CD4-positive, alpha-beta T cell treated with Interferon gamma for 1 hour (primary cell): ENCODE measurements around the gene DSE.

Experiments
- DNase-seq: peaks from one replicate; pipeline ENCODE4 v3.0.0-alpha.2; 2020

DSE gene

DNA sequence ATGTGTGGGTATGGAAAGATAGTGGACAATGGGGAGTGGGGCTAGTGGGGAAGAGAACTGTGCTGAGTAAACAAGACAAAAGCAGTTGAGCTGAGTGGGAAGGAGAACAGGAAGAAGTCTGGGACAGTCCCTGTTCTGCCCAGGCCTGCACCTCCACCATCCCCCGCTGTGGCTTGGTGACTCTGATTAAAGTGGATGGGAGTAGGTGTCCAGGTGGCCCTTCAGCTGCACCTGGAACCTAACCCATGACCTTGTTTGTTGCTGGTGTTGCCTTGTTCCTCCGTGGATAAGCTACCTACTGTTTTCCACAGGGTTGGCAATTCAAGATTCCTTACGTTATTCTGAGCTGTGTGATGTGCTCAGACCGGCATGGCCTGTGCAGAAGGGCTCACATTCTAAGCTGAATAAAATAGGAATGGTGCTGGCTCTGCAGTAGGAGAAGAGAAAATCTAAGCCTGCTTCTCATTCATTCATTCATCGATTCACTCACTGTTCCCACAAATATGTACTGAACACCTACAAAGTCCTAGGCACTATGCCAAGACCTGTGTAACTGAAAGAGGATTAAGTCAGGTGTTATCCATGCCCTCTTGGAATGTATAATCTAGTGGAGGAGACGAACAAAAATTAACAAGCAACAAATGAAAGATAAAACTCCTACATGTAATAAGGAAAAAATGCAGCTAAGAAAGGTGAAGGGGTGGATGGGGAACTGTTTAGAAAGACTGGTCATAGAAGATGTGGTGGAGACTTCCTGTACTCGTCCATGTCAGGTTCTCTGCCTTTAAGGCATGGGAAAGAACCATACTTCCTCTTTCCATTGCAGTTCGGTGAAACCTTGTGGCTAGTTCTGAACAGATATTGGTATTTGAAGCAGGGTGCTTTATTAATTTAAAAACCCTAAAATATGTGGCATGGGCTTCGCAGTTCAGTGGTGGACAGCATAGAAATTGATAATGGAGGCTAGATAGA, 80.3 kb downstream of the DSE start:
- DNase-seq = no peak

DNA sequence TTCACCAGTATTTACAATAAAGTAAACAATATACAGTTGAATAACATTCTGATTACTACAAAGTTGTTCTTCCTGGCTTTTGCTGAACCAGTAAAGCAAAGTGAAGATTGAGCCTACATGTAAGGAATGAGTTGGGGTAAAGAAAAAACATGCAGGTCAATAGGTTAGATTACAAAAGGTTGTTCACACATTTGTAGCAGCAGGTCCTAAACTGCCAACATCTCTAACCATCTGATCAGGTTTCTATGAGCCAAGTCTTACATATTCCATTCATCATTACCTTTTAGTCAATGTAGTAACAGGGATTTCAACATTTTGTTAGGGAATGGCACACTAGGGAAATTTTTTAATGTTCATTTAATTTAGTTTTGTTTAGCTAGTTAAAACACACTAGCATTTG, 81.2 kb downstream of the DSE start:
- DNase-seq = no peak

DNA sequence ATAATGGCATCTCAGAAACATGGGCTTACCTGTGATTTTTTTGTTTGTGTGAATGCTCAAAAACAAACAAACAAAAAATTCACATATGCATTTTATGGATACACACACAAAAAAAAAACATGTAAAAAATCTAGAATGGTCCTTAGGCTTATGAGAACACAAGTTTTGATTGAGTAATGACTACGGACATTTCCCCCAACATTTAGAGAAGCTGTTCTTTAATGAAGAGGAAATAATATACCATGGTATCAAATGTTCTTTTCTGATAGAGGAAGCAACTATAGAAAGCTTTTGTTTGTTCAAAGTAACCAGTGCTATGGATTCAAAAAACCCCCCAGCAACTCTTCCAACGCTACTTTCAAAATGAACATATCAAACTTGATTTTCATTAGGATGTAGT, 81.8 kb downstream of the DSE start:
- DNase-seq = no peak

DNA sequence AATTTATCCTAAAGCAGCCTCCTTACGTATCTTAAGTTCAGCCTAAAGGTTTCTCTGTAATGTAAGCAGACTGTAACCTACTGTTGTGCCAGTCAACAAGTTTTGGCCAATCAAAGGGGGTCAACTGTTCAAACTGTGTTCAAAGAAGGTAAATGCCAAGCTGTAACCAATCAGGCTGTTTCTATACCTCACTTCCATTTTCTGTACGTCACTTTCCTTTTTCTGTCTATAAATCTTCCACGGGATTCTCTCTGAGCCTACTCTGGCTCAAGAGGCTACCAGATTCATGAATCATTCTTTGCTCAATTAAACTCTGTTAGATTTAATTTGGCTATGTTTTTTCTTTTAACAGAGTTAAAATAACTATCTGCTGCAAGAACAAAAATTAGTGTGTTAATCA, 85.4 kb downstream of the DSE start:
- no peak for DNase-seq

DNA sequence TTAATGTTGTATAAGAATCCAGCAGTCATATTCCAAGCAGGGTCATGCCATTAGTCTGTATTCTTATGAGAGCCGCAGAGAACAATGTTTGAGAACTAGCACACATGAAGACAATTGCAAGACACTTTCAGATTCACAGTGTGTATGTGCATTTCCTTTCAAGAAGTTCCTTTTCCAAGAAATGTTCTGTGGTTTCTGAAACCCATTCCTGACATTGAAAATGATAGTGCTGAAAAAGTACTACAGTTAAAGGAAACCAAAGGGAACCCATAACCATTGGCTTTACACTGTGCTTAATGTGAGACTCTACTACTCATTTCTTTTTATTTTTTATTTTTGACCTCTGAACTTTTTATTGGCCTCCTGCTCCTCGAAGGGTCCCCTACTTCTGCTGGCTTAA, 86.2 kb downstream of the DSE start:
- DNase-seq = no peak

DNA sequence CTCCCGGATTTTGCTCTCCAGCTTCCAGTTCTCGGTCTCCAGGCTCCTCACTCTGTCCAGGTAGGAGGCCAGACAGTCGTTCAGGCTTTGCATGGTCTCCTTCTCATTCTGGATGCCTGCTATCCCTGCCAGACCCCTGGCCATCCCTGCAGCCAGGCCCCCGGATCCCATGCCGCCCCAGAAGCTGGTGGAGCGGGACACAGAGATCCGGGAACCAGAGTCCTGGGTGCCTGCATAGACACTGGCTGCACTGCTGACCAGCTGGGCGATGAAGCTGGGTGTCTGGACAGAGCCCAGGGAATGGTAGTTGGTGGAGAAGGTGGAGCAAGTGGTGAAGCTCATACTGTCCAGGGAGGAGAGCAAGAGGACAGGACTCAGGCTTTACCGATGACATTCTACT, 87.5 kb downstream of the DSE start:
- no peak for DNase-seq

DNA sequence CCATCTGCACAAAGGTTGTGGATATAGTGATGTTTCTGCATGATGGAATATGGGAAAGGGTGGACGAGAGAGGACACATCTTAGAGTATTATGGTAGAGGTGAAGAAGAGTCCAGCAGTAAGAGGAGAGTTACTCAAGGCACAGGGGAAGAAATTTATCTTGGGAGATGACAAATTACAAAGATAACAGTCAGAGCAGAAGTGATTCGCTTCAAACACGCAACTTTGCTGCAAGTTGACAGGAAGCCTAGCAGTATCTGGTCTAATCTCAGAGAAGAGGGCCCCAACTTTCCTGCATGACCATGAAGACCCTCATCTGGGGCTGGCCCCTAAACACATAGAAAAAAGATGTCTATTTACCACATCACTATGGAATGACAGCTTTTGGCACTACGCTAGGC, 89.2 kb downstream of the DSE start:
- DNase-seq = no peak

DNA sequence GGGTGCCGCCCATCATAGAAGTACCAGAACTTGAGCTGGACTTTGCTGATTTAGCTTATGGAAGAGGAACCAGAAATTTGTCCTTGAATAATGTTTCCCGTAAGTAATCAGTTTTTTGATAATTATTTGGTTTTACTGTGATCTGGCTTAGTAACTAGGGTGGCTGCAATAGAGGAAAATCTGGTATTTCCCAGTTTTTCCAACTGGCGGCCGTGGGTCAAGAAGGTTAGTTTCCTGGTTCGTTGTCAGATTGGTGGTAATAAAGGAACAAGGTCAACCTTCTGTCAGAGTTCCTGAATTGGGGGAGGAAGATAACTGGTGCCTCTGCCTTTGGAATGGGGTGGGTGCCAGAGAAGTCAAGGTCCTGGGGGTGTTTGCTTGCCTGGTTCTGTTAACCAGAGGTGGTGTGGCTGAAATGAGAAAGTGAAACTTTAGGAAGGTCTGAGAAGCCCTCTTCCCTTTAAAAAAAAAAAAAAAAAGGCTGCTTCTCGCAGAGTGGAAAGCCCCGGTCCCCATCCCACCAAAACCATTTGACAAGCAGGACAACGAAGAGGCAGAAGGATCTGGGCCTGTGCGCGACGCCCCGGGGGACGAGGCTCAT, 90.7 kb downstream of the DSE start, which contains the start of gene CALHM6:
TSS of gene CALHM6 (plus strand) at position 45 of the 601 bp plus-strand sequence. CDS start at position 600, 555 bp downstream.
- no peak for DNase-seq

DNA sequence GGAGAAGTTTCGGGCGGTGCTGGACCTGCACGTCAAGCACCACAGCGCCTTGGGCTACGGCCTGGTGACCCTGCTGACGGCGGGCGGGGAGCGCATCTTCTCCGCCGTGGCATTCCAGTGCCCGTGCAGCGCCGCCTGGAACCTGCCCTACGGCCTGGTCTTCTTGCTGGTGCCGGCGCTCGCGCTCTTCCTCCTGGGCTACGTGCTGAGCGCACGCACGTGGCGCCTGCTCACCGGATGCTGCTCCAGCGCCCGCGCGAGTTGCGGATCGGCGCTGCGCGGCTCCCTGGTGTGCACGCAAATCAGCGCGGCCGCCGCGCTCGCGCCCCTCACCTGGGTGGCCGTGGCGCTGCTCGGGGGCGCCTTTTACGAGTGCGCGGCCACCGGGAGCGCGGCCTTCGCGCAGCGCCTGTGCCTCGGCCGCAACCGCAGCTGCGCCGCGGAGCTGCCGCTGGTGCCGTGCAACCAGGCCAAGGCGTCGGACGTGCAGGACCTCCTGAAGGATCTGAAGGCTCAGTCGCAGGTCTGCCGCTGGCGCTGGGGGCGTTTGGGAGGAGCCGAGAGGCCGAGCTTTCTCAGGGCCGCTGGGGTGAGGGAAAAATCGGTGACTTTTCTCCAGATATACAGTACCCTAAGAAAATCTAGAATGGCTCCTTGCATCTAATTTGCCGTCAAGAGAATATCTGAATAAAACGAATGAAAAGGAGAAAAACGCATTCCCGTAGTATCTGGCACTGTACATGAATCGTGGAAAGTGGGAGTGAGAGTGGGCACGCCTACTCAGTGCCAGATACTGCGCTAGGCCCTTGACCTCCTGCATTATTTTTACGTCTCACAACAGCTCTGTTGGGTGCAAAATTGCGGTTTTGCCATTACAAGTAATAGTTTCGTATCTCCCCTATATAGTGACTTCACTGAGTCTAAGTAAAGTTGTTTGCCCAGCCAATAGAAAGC, 91.5 kb downstream of the DSE start:
- DNase-seq = peak; percentile 62

DNA sequence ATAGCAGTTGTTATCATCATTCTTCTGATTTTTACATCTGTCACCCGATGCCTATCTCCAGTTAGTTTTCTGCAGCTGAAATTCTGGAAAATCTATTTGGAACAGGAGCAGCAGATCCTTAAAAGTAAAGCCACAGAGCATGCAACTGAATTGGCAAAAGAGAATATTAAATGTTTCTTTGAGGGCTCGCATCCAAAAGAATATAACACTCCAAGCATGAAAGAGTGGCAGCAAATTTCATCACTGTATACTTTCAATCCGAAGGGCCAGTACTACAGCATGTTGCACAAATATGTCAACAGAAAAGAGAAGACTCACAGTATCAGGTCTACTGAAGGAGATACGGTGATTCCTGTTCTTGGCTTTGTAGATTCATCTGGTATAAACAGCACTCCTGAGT, 92.6 kb downstream of the DSE start:
- DNase-seq = no peak

DNA sequence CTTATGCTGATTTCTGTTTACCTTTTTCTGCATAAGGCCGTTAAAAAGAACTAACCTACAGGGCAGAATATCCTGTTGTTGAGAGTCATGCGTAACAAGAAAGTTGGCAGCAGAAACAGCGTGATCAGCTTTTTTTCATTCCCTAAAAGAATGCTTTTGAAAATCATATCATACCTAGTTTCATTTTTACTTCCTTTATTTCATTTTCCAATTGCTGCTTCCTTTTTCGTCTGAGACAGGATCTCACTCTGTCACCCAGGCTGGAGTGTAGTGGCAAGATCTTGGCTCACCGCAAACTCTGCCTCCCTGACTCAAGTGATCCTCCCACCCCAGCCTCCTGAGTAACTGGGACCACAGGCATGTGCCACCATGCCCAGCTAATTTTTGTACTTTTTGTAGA, 94.5 kb downstream of the DSE start:
- peak; percentile 25 for DNase-seq

DNA sequence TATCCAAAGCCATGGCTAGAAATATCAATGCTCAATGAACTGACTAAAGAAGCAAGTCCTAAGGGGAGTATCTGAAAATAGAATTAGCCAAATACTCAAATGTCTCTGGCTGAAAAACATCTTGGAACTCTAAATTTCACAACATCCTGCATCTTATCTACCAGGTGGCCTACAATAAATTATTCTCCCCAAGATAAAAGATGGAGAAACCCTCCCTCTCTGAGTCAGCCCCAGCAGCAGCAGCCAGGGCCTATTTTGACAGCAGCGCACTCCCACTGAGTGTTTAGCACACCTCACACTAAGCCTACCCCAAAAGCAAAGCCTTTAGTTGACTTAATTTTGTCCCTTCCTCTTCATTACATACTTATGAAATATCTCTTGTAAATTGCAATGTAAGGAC, 96.3 kb downstream of the DSE start:
- no peak for DNase-seq

DNA sequence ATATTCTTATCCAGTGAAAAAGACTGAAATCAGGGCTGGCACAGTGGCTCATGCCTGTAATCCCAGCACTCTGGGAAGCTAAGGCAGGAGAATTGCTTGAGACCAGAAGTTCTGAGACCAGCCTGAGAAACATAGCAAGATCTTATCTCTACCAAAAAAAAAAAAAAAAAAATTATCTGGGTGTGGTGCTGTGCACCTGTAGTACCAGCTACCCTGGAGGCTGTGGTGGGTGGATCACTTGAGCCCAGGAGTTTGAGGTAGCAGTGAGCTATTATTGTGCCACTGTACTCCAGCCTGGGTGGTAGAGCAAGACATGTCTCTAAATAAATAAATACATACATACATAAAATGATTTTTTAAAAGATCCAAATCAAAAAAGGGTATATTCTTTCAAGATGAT, 96.8 kb downstream of the DSE start:
- no peak for DNase-seq

DNA sequence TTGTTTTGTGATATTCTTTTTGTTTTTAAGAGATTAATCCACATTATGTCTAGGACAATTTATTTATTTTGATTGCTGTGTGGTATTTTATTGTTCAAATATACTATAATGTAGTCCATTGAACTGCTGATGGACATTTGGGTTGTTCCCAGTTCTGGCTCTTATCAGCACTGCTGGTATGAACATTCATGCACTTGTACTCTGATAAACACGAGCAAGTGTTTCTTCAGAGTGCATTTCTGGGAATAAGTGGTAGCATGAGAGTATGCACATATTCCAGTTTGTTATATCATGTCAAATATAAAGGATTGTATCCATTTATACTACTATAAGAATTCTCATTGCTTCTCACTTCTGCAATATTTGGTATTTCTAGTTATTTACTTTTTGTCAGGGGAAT, 97.5 kb downstream of the DSE start:
- no peak for DNase-seq

DNA sequence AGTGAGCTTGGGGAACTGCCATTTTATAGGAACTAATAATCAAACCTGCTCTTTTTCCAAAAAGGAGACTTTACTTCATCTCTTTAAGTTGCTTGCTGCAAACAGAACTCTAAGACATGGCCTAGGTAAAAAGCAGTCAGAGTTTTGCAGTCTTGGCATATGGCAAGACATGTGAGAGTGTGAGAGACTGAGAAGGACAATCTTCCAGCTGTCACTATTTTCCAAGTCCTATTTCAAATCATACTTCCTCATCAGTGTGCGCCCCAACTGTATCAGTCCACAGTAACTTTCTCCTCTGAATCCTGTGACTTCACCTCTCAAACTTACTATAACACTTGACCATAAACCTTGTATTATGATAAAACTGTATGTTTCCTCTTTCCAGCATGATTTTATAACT, 100.8 kb downstream of the DSE start:
- no peak for DNase-seq

DNA sequence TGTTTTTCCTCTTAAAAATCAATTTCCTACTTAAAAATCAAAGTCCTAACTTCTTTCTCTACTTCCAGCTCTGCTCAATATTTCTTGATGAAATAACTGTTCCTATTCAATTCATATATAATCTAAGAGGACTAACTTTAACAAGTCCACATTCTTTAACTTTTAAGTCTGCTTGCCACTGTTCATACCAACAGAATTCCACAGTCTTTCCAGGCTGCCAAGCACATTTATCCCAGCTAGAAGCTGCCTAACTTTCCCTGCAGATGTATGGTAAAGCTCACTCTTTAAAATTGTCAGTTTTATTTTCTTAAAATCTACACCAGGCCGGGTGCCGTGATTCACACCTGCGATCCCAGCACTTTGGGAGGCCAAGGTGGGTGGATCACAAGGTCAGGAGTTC, 102.0 kb downstream of the DSE start:
- no peak for DNase-seq

DNA sequence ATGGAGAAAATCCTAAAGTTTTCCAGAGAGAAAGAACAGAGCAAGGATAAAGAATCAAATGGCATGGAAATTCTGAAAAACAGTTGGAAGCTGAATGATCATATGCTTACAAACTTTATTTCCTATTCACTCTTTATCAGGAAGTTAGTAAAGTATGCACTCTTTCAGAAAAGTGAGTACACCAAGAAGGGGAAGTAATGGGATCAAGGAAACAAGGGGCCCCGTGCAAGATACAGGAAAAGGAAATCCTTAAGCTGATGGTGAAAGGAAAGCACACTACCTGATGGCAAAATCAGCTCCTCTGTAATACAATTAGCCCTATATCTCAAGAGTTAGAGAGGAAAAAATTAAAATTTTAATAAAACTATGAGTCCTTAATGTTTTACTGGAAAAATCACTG, 104.4 kb downstream of the DSE start:
- no peak for DNase-seq

DNA sequence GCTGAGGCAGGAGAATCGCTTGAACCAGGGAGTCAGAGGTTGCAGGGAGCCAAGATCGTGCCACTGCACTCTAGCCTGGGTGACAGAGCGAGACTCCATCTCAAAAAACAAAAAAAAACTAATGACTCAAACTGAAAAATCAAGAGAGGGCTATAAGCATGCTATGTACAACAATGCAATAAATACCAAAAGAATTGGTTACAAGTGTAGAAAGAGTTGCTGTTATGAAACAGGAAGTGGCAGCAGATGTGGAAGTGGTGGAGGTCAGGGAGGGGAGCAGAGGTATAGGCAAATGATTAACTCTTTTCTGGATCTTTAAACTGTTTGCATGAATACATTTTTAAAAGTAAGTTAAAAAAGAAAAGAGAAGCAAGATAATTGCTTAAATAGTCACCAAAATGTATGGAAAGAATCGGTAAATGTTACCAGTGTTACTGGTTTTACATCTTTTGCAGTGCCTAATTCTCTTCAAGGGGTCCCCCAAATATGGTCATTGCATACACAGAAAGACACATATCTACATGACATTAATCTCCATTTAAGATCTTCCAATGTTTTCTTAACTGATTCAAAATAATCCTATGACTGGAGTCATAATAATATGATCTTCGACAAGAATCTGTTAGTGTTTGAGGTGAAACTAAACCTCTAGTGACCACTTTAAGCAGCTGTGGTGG, 105.4 kb downstream of the DSE start:
- peak; percentile 35 for DNase-seq

DNA sequence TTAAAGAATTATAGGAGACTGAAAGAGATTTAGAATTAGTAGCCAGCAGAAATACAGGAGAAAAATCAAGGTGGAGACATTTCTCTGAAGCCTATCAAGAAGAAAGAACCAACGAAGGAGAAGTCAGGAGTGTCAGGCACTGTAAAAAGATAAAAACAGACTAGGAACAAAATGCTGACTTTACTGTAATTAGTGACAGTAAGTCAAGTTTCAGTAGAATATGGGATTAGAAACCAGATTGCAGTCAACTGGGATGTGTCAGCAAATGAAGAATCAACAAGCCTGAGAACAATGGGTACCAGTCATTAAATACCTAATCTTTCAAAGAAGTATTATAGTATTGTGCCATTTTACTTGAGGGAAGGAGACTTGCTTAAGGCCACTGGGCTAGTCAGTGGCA, 112.0 kb downstream of the DSE start:
- no peak for DNase-seq

DNA sequence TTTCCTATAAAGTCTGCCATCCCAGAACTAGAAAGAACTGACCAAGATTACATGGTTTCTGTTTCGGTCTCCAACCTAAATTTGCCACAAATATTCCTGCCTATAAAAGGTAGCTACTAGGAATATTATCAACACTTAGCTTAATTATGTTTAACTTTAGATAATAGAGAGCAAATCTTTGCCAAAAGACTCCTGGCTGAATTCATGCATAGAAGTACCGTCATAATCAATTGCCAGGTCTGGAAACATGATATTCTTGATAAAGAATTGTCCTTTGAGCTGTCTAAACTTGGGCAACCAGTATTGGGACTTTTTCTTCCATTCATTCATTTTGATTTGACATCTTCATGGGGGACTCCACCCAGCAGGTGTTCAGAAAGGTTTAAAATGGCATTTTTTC, 112.9 kb downstream of the DSE start:
- no peak for DNase-seq

DNA sequence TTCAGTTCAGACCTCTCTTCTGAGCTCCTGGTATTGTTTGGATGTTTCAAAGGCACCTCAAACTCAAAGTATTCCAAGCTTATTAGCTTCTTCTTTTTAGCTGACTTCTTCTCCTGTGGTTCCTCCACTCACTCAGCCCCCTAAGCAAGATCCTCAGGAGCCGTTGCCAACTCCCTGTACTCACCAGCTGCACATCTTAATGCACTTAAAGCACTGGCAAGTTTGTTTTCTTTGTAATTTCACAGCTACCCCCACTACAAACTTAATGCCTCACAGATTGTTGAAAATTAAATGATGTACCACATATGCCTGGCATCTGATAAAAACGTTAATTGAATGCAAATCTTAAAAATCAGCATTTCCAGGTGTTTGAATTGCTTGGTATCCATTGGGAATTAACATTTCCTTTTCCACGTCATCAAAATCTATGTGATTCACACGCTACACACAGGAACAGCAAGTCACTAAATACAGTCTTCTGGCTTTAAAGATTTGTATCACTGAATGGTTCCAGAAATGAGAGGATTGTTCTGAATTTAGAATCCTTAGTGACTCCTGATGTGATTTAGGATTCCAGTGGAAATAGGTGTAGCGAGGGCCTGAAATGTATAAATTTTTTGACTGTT, 114.9 kb downstream of the DSE start:
- DNase-seq = no peak
